GM21619 (cell line): Measurements from ENCODE around the gene CFAP70.
"Not testable (repeated sequence)": the region's sequence is repeated elsewhere in the genome, so short reads cannot be mapped to it uniquely, and the experiment has no call there.

ENCODE experiments used
- ATAC-seq: cut with Tn5 transposase; IDR thresholded peaks from one replicate; pipeline ENCODE4 v1.9.1; 2021; ENCODE audit not compliant: unreplicated experiment

The CFAP70 gene

GRCh38 chr10:73340121-73340520, 18.5 kb downstream of the CFAP70 start:
- ATAC-seq, result no peak

GRCh38 chr10:73339436-73339835, 19.2 kb downstream of the CFAP70 start:
- ATAC-seq, result no peak

GRCh38 chr10:73338801-73339368, 19.8 kb downstream of the CFAP70 start:
- no peak for ATAC-seq

GRCh38 chr10:73333202-73333601, 25.5 kb downstream of the CFAP70 start:
- no peak for ATAC-seq

DNA sequence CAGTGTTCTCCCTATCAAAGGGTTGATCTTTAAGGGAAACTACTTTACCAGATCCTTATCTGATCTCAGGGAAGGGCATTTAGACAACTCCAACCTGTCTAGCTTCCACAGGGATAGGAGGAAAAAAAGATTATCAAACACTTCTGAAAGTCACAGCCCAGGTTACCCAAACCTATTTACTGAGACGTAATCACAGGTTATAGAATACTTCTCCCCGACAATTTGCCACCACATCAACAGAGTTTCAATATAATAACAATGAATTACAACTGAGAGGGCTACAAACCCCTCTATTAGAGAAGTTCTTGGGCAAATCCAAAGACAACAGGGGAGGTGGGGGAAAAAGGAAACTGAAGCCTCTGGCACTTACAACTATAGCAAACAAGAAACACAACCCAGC, 26.3 kb downstream of the CFAP70 start:
- ATAC-seq, result no peak

GRCh38 chr10:73328523-73328922, 30.1 kb downstream of the CFAP70 start:
- not testable (repeated sequence) for ATAC-seq

DNA sequence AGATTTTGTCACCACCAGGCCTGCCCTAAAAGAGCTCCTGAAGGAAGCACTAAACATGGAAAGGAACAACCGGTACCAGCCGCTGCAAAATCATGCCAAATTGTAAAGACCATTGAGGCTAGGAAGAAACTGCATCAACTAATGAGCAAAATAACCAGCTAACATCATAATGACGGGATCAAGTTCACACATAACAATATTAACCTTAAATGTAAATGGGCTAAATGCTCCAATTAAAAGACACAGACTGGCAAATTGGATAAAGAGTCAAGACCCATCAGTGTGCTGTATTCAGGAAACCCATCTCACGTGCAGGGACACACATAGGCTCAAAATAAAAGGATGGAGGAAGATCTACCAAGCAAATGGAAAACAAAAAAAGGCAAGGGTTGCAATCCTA, 33.4 kb downstream of the CFAP70 start:
- ATAC-seq, result not testable (repeated sequence)

DNA sequence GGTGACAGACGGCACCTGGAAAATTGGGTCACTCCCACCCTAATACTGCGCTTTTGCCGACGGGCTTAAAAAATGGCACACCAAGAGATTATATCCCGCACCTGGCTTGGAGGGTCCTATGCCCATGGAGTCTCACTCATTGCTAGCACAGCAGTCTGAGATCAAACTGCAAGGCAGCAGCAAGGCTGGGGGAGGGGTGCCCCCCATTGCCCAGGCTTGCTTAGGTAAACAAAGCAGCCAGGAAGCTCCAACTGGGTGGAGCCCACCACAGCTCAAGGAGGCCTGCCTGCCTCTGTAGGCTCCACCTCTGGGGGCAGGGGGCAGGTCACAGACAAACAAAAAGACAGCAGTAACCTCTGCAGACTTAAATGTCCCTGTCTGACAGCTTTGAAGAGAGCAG, 35.1 kb downstream of the CFAP70 start:
- ATAC-seq, result not testable (repeated sequence)

- ATAC-seq, result no peak
These were observed 48.2 kb downstream of the CFAP70 start for GRCh38 chr10:73310475-73310874.

GRCh38 chr10:73307203-73307800, 51.4 kb downstream of the CFAP70 start:
- ATAC-seq, result no peak

GRCh38 chr10:73306171-73306708, 52.4 kb downstream of the CFAP70 start:
- ATAC-seq, result no peak

GRCh38 chr10:73296946-73297345, 61.7 kb downstream of the CFAP70 start:
- ATAC-seq, result no peak

- ATAC-seq, result no peak
These were observed 65.2 kb downstream of the CFAP70 start for GRCh38 chr10:73293461-73293860.

- ATAC-seq, result no peak
These were observed 68.7 kb downstream of the CFAP70 start for GRCh38 chr10:73289958-73290357.

- no peak for ATAC-seq
These were observed 71.2 kb downstream of the CFAP70 start for GRCh38 chr10:73287441-73287840.

DNA sequence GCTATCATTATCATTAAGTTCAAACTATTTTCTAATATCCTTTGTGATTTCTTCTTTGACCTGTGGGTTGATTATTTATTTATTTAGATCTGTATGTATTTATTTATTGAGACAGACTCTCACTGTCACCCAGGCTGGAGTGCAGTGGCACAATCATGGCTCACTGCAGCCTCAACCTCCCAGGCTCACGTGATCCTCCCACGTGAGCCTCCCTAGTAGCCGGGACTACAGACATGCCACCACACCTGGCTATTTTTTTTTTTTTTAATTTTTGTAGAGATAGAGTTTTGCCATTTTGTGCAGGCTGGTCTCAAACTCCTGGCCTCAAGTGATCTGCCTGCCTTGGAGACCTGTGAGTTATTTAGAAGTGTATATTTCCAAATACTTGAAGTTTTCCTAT, 77.6 kb downstream of the CFAP70 start:
- no peak for ATAC-seq

- ATAC-seq, result no peak
These were observed 94.2 kb downstream of the CFAP70 start for GRCh38 chr10:73264423-73264822.

GRCh38 chr10:73263693-73264347, 94.8 kb downstream of the CFAP70 start:
- no peak for ATAC-seq

DNA sequence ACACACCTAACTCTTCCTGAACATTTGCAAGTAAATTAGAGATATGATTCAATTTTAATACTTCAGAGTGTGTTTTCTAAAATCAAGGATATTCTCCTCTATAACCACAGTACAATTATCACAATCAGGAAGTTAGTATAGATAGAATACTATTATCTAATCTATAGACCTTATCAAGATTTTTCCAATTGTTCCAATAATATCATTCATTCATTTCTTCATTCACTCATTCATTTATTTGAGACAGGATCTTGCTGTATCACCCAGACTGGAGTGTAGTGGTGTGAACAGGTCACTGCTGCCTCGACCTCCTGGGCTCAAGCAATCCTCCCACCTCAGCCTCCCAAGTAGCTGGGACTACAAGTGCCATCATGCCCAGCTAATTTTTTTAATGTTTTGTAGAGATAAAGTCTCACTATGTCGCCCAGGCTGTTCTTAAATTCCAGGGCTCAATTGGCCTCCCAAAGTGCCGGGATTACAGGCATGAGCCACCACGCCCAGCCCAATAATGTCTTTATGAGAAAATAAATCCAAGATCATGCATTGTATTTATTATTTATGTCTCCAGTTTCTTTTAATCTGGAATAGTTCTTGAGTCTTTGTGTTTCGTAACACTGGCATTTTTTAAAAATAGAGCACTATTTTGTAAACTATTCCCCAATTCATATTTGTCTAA, 95.6 kb downstream of the CFAP70 start:
- ATAC-seq, result no peak

DNA sequence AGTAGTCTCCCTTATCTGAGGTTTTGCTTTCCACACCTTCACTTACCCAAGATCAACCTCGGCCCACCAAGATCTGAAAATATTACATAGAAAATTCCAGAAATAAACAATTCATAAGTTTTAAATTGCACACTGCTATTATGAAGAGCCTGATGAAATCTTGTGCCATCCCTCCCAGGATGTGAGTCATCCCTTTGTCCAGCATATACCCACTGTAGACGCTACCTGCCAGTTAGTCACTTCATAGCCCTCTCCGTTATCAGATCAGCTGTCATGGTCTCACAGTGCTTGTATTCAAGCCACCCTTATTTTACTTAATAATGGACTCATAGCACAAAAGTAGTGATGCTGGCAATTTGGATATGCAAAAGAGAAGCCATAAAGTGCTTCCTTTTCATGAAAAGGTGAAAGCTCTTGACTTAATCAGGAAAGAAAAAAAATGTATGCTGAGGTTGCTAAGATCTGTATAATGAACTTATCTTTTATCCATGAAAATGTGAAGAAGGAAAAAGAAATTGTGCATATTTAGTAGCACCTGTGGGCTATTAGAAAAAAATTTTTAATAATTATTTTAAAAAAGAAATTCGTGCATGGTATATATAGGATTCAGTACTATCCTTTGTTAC, 96.4 kb downstream of the CFAP70 start:
- no peak for ATAC-seq

GRCh38 chr10:73261362-73261995, 97.2 kb downstream of the CFAP70 start:
- no peak for ATAC-seq
